ENCODE data around the gene ECT2L. TPM values are rescaled to one million over a fixed set of nuclear protein-coding genes. Genes with fewer than 3 reads are reported as not detected.

Gene ECT2L
- total RNA-seq, 1 donor from 2014 or later: 0.12 TPM

DNA sequence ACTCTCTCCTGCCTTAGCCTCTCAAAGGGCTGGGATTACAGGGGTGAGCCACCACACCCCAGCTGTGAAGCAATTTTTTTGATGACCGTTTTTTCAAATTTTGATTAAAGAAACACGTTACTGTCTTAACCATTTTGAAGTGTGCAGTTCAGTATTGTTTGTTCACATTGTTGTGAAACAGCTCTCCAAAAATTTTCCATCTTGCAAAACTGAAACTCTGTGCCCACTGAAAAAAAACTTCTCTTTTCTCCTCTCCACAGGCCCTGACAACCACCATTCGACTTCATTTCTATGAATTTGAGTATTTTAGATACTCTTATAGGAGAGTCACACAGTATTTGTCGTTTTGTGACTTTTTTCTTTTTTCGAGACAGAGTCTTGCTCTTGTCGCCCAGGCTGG lies 53.9 kb downstream of the ECT2L start:
- DNase-seq (ENCODE audit: extremely low read depth, low read depth, low spot score): no peak

DNA sequence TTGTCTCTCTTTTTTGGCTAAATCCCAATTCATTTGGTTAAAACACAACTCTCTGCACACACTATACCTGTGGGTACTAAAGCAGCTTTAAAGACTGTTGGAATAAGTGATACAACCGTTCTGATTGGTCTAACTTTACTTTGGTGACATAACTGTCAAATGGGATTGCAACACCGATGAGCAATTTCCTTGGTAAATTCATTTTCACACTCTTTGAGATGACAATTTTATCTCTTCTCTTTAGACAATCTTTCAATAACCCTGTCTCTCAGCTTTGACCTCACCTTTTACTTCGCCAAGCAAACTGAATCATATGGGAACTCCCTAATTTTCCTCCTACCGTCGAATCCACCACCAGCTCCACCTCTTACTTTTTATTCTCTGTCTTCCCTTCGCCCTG lies 60.8 kb downstream of the ECT2L start:
- DNase-seq (ENCODE audit: extremely low read depth, low read depth, low spot score): no peak

DNA sequence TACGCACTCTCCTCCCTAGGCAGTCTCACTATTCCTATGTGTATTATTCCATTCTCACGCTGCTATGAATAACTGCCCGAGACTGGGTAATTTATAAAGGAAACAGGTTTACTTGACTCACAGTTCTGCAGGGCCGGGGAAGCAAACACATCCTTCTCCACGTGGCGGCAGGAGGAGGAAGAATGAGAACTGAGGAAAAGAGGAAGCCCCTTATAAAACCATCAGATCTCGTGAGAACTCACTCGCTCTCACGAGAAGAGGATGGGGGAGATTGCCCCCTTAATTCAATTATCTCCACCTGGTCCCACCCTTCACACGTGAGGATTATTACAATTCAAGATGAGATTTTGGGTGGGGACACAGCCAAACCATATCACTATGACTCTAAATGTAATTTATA lies 61.9 kb downstream of the ECT2L start:
- no peak for DNase-seq (ENCODE audit: extremely low read depth, low read depth, low spot score)

DNA sequence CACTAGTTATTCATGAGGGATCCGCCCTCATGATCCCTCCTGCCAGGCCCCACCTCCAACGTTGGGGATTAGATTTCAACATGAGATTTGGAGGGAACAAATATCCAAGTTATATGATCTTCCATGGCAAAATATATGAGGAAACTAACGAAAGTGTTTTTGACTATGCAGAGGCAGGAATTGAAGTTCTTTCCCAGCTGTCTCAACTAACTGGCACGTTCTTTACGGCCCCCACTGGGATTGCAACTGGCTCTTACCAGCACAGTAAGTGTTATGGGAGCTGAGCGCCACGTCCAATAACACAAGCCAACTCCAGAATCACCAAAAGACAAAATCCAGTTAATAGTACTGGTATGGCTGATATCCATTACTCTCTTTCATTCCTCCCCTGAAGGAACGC lies 66.6 kb downstream of the ECT2L start:
- no peak for DNase-seq (ENCODE audit: extremely low read depth, low read depth, low spot score)

DNA sequence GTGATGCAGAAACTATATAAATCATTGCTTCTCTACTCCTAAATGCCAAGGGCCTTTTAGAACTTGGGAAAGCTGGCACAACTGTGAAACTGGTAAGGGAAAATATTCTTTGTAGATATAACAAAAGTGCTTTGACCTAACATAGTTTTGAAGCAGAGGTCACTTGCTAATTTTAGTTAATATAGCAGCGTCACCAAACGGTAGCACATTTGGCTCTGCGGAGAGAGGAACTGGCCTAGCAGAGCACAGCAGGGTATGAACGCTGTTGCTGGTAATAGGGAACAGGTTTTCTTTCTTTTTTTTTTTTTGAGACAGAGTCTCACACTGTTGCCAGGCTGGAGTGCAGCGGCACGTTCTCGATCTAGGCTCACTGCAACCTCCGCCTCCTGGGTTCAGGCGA lies 67.4 kb downstream of the ECT2L start:
- DNase-seq (ENCODE audit: extremely low read depth, low read depth, low spot score): no peak

DNA sequence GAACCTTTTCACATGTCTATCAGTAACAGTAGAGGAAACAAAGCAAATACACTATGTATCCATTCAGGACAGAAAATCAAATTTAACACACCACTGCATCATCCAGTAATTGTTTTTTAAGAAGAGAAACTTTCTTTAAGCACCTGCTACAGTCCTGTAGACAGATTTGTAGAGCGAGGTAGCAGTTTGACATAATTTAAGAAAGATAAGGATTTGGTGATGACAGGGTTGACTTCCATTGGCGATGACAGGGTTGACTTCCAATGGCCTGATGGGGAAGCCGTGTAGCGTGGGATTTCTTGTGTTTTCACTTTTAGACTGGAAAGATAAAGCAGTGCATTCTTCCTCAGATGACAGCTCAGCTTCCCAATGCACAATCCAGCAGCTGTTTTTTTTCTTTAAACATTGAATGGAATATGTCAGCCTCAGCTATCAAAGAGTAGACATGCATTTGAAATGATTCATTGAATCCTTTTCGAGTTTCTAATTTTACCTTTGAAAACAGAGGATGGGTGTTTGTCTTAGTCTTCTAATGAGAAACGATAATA lies 68.5 kb downstream of the ECT2L start:
- DNase-seq (ENCODE audit: extremely low read depth, low read depth, low spot score): no peak

DNA sequence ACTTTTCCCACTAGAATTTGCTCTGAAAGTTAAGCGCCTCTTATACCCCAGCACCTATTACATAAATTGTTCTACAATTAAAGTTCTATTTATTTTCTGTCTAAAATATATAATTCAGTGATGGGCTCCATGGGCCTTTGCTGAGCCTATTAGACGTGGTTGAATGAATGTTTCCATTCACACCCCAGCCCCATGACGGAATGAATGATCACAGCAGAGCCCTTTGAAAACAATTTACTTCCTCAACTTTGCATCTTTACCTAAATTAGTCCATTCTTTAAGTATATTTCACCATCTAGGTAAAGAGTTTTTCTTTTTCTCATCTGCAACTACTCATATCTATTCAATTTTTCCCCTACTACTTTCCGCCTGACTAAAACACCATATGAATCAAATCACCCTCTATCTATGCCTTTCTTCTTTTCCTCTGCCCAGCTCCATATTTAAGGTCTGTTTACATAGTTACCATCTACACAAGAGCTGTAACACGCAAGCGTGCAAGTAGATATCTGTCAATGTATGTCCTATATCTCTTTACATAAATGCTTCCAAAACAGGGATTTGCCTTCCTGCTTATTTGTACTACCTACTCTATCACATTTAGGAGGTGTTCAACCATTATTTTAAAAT lies 69.7 kb downstream of the ECT2L start:
- no peak for DNase-seq (ENCODE audit: extremely low read depth, low read depth, low spot score)

DNA sequence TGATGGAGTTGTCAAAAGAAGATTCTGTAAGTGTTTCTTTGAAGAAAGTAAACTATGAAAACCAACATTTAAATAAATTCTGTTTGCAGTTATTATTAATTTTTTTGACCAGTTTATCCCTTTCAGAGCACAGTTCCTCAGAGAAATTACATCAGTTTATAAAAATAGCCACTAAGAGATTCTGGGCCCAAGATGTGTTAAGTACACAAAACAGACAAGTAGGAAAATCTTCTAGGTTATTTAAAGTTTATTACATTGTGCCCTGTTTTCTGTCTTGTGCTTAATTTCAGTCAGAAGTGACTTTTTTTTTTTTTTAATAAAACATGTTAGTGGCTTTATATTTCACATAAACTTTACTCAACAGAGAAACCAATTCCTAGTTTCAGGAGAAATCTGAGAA lies 72.3 kb downstream of the ECT2L start:
- DNase-seq (ENCODE audit: extremely low read depth, low read depth, low spot score): no peak

DNA sequence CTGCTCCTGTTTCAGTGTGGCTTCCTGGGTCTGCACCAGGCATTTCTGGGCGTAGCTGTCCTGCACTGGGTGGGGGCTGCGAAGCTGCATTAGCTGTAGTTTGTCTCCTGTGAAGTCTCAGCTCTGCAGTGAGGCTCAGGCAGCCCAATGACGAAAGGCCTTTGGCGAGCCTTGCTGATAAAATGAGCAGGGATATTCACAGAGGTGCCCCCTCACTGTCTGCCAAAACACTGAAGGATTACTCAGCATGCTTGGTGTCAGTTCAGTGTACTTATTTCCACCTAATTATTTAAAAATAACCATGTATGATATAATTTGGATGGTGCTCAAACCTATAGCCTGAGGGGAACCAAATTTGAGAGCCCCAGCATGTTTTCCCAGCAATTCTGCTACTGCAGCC lies 73.5 kb downstream of the ECT2L start:
- no peak for DNase-seq (ENCODE audit: extremely low read depth, low read depth, low spot score)

DNA sequence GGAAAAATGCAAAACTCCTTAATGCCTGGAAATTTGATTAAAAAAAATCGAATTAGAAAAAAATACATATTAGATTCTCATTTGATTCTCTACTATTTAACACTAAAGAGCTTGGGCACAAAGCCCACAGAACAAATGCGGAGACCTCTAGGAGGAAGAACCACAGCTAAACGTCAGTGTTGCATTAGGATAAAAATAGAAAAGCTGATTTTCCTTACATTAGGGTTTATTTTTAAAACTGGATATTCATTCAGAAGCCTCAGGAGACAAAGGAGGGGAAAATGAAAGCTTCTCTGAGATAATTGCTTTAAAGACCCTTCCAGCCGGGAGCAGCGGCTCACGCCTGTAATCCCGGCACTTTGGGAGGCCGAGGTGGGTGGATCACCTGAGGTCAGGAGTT lies 77.3 kb downstream of the ECT2L start:
- DNase-seq (ENCODE audit: extremely low read depth, low read depth, low spot score): no peak

DNA sequence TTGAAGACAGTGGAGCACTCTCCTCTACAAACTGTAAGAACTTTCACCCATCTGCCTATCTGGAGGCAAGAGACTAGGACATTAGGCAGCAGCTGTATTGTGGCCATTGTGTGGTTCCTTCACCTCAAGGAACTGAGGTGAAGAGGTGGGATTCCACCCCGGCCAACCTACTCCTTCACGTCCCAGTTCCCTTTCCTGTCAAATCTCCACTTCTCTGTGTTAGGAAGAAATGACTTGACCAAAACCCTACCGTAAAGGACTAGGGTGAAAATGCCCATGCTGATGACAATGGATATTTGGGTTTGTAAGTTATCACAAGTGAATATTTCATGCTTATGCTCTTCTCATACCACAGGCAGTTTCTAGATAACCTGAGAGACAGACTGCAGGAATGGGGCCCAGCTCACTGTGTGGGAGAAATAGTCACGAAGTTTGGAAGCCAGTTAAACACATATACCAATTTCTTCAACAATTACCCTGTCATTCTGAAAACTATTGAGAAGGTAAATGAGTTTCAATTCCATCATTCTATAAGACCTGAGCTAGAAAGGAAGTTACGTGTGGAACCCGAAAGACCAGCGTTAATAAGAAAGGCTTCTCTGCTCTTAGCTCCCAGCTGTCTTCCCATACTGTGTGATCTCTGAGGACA lies 86.6 kb downstream of the ECT2L start:
- no peak for DNase-seq (ENCODE audit: extremely low read depth, low read depth, low spot score)

DNA sequence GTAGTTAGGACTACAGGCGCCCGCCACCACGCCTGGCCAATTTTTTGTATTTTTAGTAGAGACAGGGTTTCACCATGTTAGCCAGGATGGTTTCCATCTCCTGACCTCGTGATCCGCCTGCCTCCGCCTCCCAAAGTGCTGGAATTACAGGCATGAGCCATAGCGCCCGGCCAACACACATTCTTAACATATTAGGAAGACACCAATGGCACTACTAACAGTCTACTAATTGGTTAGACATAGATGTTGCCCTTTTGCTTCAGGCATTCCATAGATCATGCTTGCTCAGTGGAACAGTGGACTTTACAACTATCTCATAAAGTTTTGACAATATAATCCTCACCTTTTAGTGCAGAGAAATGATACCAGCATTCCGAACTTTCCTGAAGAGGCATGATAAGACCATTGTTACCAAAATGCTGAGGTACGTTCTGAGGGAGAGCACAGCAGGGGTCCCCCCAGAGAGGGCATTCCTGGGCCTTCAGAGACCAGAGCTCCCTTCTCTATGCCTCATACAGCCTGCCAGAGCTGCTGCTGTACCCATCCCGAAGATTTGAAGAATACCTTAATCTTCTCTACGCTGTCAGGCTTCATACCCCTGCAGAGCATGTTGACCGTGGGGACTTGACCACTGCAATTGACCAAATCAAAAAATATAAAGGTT lies 89.4 kb downstream of the ECT2L start:
- DNase-seq (ENCODE audit: extremely low read depth, low read depth, low spot score): no peak

DNA sequence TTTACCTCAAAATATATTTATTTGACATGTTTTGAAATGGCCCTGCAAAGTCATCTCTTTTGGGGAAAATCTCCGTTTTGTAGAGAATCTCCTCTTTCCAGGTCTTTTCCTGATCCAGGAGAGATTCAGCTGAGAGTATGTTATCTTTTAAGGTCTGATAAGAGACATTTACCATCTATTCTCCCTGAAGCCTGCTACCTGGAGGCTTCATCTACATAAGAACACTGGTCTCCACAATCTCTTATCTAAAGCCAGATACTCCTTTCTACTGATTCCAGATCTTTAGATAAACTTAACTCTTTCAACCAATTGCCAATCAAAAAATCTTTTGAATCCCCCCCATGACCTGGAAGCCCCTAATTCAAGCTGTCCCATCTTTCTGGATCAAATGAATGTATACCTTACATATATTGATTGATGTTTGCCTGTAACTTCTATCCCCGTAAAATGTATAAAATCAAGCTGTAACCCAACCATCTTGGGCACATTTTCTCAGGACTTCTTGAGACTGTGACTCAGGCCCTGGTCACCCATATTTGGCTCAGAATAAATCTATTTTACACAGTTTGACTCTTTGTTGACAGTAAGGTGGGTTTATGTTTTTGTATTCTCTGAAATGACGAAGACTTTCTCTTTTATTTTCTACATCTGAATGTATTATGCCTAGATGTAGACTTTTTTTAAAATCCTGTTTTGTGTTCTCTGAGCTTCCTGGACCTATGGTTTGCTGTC lies 95.5 kb downstream of the ECT2L start:
- no peak for DNase-seq (ENCODE audit: extremely low read depth, low read depth, low spot score)

DNA sequence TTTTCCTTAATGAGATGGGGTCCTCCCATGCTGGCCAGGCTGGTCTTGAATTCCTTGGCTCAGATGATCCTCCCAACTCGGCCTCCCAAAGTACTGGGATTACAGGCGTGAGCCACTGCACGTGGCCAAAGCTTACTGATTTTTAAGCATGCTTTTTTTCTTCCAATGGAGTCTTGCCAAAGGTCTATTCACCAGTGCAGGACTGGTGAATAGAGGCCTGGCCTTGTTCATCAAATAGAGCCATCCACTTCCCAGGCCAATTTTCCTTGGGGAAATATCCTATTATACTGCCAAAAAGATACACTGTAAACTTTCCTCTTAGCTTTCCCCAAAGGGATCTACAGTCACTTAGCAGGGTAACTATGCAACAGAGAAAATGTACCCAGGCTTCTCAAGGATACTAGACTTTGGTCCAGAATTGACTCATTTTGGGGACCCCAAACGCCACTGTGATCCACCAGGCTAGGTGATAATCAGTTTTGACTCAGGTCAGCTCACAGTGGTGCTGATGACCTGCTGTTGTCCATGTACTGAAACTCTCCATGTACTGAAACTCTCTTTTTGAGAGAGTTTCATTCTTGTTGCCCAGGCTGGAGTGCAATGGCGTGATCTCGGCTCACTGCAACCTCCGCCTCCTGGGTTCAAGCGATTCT lies 100.3 kb downstream of the ECT2L start:
- no peak for DNase-seq (ENCODE audit: extremely low read depth, low read depth, low spot score)

DNA sequence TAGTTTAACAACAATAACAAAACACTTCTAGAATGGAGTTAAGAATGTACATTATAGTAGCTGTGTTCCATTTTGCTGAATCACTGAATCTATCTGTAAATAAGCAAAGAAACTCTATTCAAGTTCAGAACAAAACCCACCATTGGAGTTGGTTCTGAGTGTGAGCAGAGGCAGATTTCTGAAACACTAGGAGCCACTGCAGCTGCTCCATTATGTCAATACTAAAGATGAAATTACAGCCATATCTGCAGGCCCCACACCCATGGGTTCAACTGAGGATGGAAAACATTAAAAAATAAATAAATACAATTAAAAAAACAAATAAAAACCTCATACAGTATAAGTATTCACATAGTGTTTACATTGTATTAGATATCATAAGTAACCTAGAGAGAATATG lies 101.1 kb downstream of the ECT2L start:
- no peak for DNase-seq (ENCODE audit: extremely low read depth, low read depth, low spot score)

DNA sequence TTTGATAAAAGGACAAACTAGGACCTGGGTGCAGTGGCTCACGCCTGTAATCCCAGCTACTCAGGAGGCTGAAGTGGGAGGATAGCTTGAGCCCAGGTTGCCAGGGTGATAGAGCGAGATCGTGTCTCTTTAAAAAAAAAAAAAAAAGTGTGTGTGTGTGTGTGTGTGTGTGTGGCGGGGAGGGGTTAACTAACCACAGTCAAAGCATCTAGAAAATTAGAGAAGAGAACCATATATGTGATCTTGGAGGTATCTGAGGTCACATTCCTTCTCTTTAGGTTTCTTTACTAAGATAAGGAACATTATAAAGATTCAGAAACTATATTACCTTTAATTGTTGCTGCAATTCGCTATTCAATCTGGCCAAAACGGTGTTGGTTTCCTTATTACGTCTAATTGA lies 111.3 kb downstream of the ECT2L start:
- DNase-seq (ENCODE audit: extremely low read depth, low read depth, low spot score): no peak

DNA sequence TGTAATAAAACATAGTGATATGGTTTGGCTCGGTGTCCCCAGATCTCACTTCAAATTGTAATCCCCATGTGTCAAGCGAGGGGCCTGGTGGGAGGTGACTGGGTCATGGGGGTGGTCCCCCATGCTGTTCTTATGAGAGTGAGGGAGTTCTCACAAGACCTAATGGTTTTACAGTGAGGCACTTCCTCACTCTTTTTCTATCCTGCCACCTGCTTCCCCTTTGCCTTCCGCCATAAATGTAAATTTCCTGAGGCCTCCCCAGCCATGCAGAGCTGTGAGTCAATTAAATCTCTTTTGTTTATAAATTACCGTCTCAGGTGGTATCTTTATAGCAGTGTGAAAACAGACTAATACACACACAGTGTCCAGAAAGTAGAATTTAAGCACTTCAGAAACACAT lies 113.6 kb downstream of the ECT2L start:
- no peak for DNase-seq (ENCODE audit: extremely low read depth, low read depth, low spot score)

DNA sequence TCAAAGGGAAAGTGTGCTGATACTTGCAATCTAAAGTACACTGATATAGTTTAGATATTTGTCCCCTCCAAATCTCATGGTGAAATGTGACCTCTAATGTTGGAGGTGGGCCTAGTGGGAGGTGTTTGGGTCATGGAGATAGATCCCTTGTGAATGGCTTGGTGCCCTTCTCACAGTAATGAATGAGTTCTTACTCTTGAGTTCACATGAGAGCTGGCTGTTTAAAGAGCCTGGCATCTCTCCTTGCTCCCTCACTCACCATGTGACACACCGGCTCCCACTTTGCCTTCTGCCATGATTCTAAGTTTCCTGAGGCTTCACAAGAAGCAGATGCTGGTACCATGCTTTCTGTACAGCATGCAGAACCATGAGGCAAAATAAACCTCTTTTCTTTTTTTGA lies 114.1 kb downstream of the ECT2L start:
- no peak for DNase-seq (ENCODE audit: extremely low read depth, low read depth, low spot score)

DNA sequence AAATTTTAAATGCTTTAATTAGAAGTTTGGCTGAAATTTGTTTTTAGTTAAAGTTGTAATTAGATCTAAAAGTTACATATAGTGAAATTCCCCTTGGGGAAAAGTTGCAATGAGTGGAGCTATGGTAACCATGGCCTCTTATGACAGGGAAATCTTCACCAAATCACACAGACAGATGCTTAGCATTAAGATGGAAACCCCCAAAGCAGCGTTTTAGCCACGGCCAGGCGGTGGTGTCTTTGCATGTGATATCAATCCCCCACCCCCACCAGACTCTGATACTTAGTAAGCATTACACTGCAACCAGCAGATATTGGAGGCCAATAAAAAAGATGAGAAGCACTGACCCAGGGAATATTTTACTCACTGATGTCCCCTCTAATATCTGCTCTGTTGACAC lies 116.4 kb downstream of the ECT2L start:
- DNase-seq (ENCODE audit: extremely low read depth, low read depth, low spot score): no peak

DNA sequence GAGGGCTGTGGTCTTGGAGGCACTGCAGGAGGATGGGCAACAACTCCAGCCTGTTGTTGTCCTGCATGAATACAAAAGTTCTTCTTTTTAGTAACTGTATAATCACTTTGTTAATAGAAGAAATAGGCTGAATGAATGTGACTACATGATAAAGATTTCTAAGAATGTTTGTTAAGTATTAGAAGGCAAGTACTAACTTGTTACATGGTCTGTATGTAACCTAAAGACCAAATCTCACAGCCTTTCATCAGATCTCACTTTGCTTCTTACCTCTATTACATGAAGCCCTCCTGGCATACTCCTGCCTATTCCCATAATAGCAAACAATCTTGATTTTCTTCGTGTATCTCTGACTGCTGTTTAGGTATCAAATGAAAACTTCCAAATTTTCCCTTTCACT lies 118.8 kb downstream of the ECT2L start:
- DNase-seq (ENCODE audit: extremely low read depth, low read depth, low spot score): no peak

DNA sequence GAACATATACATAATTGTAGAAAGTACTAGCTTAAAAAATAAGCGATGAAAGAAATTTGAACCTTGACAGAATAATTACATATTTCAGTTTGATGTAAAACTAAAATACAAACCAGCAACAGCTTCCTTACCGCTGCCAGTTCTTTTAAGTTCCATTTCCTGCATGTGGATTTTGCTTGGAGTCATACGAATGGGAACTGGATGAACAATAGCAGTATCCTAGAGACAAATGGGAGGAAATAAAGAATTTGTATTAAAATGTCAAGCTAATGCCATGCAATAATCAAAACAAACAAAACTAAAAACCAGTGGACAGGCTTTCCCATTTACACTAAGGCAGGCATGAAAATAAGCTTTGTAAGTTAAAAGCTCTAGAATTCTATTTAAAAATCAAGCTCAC lies 125.0 kb downstream of the ECT2L start:
- peak; percentile 37 for DNase-seq (ENCODE audit: extremely low read depth, low read depth, low spot score)

All from glomerular endothelial cell (primary cell).